Natural killer cell treated with Interleukin-12 subunit alpha and Interleukin-12 subunit beta and Interleukin-15 and Interleukin-18, amount 100 ng/mL, for 72 hours (primary cell): ENCODE measurements around the gene STK11IP. TPM values are rescaled to one million over a fixed set of nuclear protein-coding genes. Genes with fewer than 3 reads are reported as not detected.

ENCODE experiments used
- ATAC-seq, 2 donors: fragments of 150-1000 bp; cut with Tn5 transposase in 1 of 2; sonication (Bioruptor Pico), chemical (Tn5 transposase) in 1 of 2; 2 replicates each; pipeline ENCODE4 v1.10.0; 2021
- DNase-seq: peaks from one replicate; pipeline ENCODE4 v3.0.0; 2022; ENCODE audit warnings: low spot score
- H3K27ac Mint-ChIP-seq, 2 donors: 1 replicate in 1 of 2; 2 replicates in 1 of 2; pipeline ENCODE4 v1.8.0; 2022; ENCODE audit warnings: mixed read lengths in 2 of 2, mild to moderate bottlenecking in 1 of 2, moderate library complexity in 1 of 2
- H3K27me3 Mint-ChIP-seq, 2 donors: 1 replicate in 1 of 2; 2 replicates in 1 of 2; pipeline ENCODE4 v1.8.0; 2022; ENCODE audit warnings: mixed read lengths in 2 of 2
- H3K36me3 Mint-ChIP-seq: one replicate; pipeline ENCODE4 v1.8.0; 2022; ENCODE audit warnings: mixed read lengths
- H3K4me1 Mint-ChIP-seq, 2 donors: 1 replicate in 1 of 2; 2 replicates in 1 of 2; pipeline ENCODE4 v1.8.0; 2022; ENCODE audit warnings: low read depth in 2 of 2, mixed read lengths in 2 of 2, mild to moderate bottlenecking in 1 of 2
- H3K4me3 Mint-ChIP-seq: one replicate; pipeline ENCODE4 v1.8.0; 2022; ENCODE audit warnings: mixed read lengths
- H3K9me3 Mint-ChIP-seq: 2 replicates; pipeline ENCODE4 v1.8.0; 2022; ENCODE audit warnings: mixed read lengths
- total RNA-seq, 2 donors: library from RNA; stranded (reverse); gene quantifications; one replicate each; pipeline ENCODE4 v1.2.3, GENCODE V29; 2022

Gene STK11IP
- total RNA-seq, 2 donors from 2014 or later = 27.7 to 50.7 TPM

DNA sequence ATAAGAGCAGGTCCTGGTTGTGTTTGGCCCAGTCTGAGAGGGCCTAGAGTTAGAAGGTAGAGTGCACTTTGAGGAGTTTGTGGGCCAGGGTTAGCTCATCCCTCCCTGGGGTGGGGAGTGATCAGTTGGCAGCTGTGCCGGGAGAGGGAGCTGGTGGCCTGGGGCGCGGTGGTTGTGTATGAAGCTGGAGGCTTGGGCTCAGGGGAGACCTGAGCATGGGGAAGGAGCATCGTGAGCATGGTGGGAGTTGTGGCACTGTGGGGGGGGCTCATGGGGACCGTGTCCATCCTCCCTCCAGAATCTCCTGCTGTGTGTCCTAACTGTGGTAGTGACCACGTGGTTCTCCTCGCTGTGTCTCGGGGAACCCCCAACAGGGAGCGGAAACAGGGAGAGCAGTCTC lies 13.6 kb downstream of the STK11IP start:
- H3K27ac Mint-ChIP-seq = no peak overlapping the region

DNA sequence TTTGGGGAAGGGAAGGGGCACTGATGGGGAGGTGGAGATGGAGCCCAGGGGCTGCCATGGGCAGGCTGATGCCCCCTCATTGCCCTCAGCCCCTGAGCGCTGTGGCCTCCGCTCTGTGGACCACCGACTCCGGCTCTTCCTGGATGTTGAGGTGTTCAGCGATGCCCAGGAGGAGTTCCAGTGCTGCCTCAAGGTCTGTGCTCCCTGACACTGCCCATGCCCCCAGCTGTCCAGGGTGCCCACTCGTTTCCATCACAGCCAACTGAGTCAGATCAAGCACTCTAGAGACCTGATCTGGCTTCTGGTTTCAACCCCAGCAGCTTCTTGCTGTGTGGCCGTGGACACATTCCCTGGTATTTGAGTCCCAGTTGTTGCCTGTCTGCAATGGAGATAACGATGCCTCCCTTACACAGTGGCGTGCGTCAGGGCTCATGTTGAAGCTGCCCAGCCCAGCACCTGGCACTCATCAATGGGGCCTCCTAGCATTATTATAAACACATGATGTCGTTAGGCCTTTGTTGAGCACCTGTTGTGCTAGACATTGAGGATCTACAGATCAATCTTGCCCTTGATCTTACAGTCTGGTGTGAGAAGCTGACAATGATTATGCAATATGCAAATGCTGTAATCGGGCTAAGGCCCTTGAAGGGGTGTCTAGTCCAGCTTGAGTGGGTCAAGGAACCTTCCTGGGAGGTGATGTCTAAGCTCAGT lies 14.4 kb downstream of the STK11IP start:
- H3K4me1 Mint-ChIP-seq = peaks cover 8 to 16% of the 10 kb centered on the region in 2 donors
- ATAC-seq (no peak), DNase-seq (no peak)
- no peaks in the 10 kb centered on the region for H3K9me3 Mint-ChIP-seq
- peaks cover 6% of the 10 kb centered on the region for H3K36me3 Mint-ChIP-seq
- no peak overlapping the region for H3K4me3 Mint-ChIP-seq
- peak overlapping the region in 1 of 2 donors; percentile 57 for H3K27ac Mint-ChIP-seq
- no peaks in the 10 kb centered on the region for H3K27me3 Mint-ChIP-seq

More for the DNA sequence above, 13.6 kb downstream of the STK11IP start:
- ATAC-seq (no peak), DNase-seq (no peak)
- Mint-ChIP-seq H3K4me3 (no peak overlapping the region), H3K4me1 (peaks cover 8 to 16% of the 10 kb centered on the region in 2 donors), H3K36me3 (peaks cover 6% of the 10 kb centered on the region), H3K9me3 (no peaks in the 10 kb centered on the region), H3K27me3 (no peaks in the 10 kb centered on the region)

DNA sequence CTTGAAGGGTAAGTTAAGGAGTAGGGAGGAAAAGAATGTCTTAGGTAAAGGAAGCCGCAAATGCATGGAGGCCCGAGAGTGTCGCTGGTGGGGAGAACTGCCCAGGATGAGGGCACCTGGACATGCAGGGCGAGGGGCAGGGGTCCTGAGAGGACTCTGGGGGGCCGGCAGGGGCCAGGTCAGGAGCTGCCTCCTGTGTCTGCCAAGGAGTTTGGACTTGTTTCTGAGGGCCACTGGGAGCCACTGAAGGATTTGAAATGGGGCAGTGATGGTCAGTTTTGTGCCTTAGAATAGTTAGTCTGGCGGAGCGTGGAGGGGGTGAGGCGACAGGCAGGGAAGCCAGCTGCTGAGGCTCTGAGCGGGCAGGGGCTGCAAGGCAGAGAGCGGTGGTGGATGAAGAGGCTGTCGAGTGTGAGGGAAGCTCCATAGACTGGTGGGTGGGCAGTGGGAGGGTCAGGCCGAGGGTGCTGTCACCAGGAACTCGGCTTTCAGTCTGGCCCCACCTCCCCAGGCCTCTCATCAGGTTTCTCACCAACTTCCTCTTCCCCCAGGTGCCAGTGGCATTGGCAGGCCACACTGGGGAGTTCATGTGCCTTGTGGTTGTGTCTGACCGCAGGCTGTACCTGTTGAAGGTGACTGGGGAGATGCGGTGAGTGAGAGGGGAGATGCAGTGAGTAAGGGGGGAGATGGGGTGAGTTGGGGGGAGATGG lies 15.1 kb downstream of the STK11IP start:
- peak overlapping the region in 1 of 2 donors; percentile 57 for H3K27ac Mint-ChIP-seq
- H3K4me3 Mint-ChIP-seq = no peak overlapping the region
- DNase-seq (no peak), ATAC-seq (no peak)
- no peaks in the 10 kb centered on the region for H3K27me3 Mint-ChIP-seq
- H3K9me3 Mint-ChIP-seq = no peaks in the 10 kb centered on the region
- peaks cover 6% of the 10 kb centered on the region for H3K36me3 Mint-ChIP-seq
- peaks cover 8 to 16% of the 10 kb centered on the region in 2 donors for H3K4me1 Mint-ChIP-seq

DNA sequence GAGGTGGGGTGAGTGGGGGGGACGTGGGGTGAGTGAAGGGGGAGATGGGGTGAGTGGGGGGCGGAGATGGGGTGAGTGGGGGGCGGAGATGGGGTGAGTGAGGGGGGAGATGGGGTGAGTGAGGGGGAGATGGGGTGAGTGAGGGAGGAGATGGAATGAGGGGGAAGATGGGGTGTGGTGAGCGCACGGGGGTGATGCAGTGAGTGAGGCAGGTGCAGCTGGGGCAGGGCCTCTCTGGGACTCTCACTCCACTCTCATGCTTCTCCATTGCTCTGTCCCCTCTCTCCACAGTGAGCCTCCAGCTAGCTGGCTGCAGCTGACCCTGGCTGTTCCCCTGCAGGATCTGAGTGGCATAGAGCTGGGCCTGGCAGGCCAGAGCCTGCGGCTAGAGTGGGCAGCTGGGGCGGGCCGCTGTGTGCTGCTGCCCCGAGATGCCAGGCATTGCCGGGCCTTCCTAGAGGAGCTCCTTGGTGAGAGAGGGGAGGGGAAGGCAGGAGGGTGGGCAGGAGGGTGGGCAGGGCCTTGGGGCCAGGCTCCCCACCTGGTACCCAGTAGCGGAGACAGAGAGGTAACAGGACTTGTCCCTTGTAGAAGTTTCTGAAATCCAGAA lies 15.9 kb downstream of the STK11IP start:
- Mint-ChIP-seq H3K27ac (no peak overlapping the region), H3K4me1 (peaks cover 8 to 16% of the 10 kb centered on the region in 2 donors)

DNA sequence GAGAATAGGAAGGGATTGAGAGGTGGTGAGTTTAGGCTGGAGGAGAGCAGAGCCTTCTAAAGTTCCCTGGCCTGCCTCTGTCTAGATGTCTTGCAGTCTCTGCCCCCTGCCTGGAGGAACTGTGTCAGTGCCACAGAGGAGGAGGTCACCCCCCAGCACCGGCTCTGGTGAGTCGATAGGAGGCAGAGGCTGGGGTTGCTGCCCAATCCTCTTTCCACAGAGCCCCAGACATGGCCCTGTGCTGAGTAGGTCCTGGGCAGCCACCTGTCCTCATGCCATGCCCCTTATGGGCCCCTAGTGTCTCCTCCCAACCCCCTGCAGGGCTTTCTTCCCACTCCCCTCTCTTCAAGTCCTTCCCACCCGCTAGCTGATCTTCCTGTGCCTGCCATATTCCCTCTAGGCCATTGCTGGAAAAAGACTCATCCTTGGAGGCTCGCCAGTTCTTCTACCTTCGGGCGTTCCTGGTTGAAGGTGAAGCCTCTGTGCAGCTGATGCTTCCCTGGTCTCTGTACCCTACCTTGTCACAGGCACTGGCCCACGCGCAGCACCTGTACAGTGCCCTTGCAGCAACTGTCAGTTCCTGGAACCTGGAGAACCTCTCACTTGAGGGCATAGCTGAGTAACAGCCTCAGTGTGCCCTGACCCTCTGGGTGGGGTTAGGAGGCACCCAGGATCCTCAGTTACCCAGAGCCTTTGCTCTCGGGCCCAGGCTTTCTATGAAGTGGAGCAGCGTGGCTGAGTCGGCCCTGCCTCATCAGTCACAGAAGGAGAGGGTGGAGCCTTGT lies 16.6 kb downstream of the STK11IP start:
- H3K27me3 Mint-ChIP-seq = no peaks in the 10 kb centered on the region
- DNase-seq = no peak
- peaks cover 6% of the 10 kb centered on the region for H3K36me3 Mint-ChIP-seq
- H3K4me3 Mint-ChIP-seq = no peak overlapping the region
- no peak for ATAC-seq
- peaks cover 8 to 16% of the 10 kb centered on the region in 2 donors for H3K4me1 Mint-ChIP-seq
- H3K9me3 Mint-ChIP-seq = no peaks in the 10 kb centered on the region
- no peak overlapping the region for H3K27ac Mint-ChIP-seq

More for the DNA sequence above, 15.9 kb downstream of the STK11IP start:
- DNase-seq = no peak
- Mint-ChIP-seq H3K4me3 (no peak overlapping the region), H3K27me3 (no peaks in the 10 kb centered on the region), H3K9me3 (no peaks in the 10 kb centered on the region), H3K36me3 (peaks cover 6% of the 10 kb centered on the region)
- no peak for ATAC-seq

DNA sequence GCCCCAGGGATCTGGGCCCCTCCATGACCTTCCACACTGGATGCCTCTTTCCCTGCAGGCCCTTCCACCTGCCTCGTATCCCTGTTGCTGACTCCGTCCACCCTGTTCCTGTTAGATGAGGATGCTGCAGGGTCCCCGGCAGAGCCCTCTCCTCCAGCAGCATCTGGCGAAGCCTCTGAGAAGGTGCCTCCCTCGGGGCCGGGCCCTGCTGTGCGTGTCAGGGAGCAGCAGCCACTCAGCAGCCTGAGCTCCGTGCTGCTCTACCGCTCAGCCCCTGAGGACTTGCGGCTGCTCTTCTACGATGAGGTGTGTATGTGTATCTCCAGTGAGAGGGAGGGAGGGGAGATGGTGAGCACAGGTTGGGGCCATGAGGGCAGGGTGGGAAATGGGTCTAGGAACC lies 17.4 kb downstream of the STK11IP start:
- Mint-ChIP-seq H3K36me3 (peaks cover 6% of the 10 kb centered on the region), H3K4me3 (no peak overlapping the region), H3K27me3 (no peaks in the 10 kb centered on the region), H3K27ac (no peak overlapping the region), H3K4me1 (peaks cover 8 to 16% of the 10 kb centered on the region in 2 donors), H3K9me3 (no peaks in the 10 kb centered on the region)
- no peak for ATAC-seq
- no peak for DNase-seq

DNA sequence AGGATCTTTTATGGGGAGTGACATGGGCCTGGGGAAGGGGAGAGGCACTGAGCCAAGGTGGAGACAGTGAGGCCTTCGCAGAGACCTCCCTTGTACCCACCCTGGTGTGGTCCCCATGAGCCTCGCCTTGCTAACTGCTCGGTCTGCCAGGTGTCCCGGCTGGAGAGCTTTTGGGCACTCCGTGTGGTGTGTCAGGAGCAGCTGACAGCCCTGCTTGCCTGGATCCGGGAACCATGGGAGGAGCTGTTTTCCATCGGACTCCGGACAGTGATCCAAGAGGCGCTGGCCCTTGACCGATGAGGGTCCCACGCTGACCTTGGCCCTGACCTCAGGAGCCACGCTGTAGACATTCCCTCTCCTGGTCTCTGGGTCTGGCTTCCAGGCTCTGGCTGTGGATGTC lies 18.2 kb downstream of the STK11IP start:
- peaks cover 8 to 14% of the 10 kb centered on the region in 2 donors for H3K4me1 Mint-ChIP-seq
- ATAC-seq (no peak), DNase-seq (no peak)
- no peaks in the 10 kb centered on the region for H3K27me3 Mint-ChIP-seq
- H3K36me3 Mint-ChIP-seq = peaks cover 4% of the 10 kb centered on the region
- H3K27ac Mint-ChIP-seq = no peak overlapping the region
- H3K9me3 Mint-ChIP-seq = no peaks in the 10 kb centered on the region
- H3K4me3 Mint-ChIP-seq = no peak overlapping the region

DNA sequence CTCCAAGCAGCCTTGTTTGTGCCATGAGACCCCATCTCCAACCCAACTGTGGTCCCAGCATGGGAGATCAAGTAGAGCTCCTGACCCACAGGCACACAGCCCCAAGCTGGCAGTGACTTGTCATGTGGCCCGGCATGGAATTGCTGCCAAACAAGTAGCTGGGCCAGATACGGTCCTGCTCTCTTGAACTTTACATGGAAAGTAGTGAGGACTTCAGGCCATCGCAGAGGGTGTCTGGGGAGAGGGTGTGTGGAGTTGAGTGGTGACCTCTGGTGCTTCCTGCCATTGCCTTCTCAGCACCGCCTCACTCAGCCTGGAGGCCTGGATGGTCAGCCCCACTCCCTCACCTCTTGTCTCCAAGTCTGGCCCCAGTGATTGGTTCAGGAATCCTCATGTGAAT lies 18.9 kb downstream of the STK11IP start:
- Mint-ChIP-seq H3K27me3 (peaks cover 3 to 4% of the 10 kb centered on the region in 2 donors), H3K4me3 (no peak overlapping the region), H3K36me3 (no peaks in the 10 kb centered on the region), H3K9me3 (no peaks in the 10 kb centered on the region), H3K4me1 (peaks cover 8 to 10% of the 10 kb centered on the region in 2 donors), H3K27ac (no peak overlapping the region)
- ATAC-seq (no peak), DNase-seq (no peak)

DNA sequence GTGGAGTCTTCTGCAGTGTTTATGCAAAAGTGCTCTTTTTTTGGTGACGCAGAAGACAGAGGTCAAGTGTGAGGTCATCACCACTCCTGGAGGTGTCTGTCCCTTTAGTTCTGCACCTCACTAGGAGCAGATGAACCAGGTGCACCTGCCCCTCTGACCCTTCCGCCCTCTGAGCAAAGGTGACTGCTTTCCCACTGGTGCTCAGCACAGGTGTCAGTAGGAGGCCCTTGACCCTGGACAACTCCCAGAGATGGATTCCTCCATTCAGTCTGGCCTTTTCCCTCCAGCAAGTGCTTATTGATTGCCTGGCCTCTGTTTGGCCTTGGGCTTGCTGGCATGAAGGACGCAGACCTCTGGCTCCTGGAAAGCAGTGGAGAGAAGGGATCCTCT lies 21.1 kb downstream of the STK11IP start:
- H3K27ac Mint-ChIP-seq = no peak overlapping the region
- H3K4me1 Mint-ChIP-seq = no peaks in the 10 kb centered on the region
- H3K36me3 Mint-ChIP-seq = no peaks in the 10 kb centered on the region
- no peak for DNase-seq
- H3K9me3 Mint-ChIP-seq = no peaks in the 10 kb centered on the region
- H3K4me3 Mint-ChIP-seq = no peak overlapping the region
- ATAC-seq = no peak
- H3K27me3 Mint-ChIP-seq = peaks cover 7 to 10% of the 10 kb centered on the region in 2 donors

DNA sequence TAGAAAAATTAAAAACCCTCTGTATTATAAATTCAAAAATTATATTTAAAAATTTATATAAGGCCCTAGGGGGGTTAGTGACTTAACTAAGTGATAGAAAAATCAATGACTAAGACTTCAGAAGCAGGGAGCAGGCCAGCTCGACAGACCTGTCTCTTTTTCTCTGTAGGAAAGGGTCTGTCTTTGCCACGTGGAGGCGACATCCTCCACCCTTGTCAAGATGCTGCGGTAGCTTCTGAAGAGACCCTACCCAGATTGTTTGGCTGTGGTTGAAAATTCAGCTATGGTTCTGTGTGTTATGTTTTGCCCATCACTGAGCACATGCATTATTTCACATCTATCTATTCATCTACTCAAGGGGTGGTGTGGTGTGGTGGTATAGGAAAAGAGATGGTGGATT lies 21.6 kb downstream of the STK11IP start:
- Mint-ChIP-seq H3K9me3 (no peaks in the 10 kb centered on the region), H3K27me3 (peaks cover 10% of the 10 kb centered on the region in 2 donors), H3K4me1 (no peaks in the 10 kb centered on the region), H3K36me3 (no peaks in the 10 kb centered on the region), H3K4me3 (no peak overlapping the region), H3K27ac (no peak overlapping the region)
- no peak for DNase-seq
- no peak for ATAC-seq

DNA sequence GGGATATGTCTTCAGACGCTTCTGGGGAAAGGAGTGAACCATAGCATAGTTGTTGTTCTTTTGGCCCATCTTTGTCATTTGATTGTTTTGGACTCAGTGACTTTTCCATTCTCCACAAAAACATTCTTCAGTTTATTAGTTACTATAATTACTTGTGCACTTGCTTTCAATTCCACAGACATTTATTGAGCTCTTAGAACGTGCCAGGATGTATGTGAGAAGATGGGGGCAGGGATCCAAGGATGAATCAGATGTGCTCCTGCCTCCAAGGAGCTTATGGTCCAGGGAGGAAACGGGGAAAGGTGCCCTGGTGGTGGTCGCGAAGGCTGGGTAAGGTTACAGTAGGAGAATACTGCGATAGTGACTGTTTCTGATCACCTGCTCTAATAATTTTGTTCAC lies 22.9 kb downstream of the STK11IP start:
- H3K27me3 Mint-ChIP-seq = peaks cover 10 to 21% of the 10 kb centered on the region in 2 donors
- no peak overlapping the region for H3K27ac Mint-ChIP-seq
- no peaks in the 10 kb centered on the region for H3K9me3 Mint-ChIP-seq
- DNase-seq (no peak), ATAC-seq (no peak)
- no peaks in the 10 kb centered on the region for H3K36me3 Mint-ChIP-seq
- no peaks in the 10 kb centered on the region for H3K4me1 Mint-ChIP-seq
- no peak overlapping the region for H3K4me3 Mint-ChIP-seq

DNA sequence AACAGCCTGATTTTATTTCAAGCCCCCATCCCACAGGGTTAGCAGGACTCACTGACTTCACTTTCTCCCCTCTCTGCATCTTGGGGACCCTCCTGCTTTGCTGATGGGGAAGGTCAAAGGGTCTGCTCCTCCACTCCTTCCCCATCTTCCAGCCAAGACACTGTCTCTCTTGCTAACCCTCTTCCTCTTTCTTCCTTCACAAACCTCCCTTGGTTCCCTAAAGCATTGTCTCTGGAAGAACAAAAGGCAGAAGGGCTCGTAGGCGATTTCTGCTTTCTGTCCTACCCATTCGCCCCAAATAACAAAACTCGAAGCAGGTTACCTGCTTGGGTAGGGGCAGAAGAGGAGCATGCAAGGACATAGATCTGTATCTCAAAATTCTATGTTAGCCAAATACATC lies 24.3 kb downstream of the STK11IP start:
- no peaks in the 10 kb centered on the region for H3K36me3 Mint-ChIP-seq
- no peak overlapping the region for H3K27ac Mint-ChIP-seq
- H3K4me3 Mint-ChIP-seq = no peak overlapping the region
- ATAC-seq = no peak
- H3K9me3 Mint-ChIP-seq = no peaks in the 10 kb centered on the region
- H3K27me3 Mint-ChIP-seq = peaks cover 16 to 30% of the 10 kb centered on the region in 2 donors
- DNase-seq = no peak
- H3K4me1 Mint-ChIP-seq = peaks cover 2 to 3% of the 10 kb centered on the region in 2 donors

DNA sequence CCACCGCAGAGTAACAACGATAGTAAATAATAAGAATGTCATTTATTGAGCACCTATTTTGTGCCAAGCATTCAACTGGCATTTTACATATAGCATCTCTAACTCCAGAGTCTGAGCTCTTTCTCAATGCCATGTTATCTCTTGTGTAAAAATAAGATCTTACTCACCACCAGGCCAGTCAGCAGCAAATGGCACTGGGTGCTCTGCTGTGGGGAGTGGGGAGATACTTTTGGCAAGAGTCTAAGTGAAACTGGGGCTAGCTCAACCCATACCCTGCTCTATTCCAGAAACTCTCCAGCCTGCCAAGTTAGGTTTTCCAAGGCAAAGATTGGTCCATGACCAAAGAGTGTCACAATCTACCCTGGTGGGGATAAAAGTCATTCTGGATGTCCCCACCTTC lies 24.8 kb downstream of the STK11IP start:
- H3K36me3 Mint-ChIP-seq = no peaks in the 10 kb centered on the region
- H3K4me3 Mint-ChIP-seq = no peak overlapping the region
- no peak for ATAC-seq
- peaks cover 18 to 32% of the 10 kb centered on the region in 2 donors for H3K27me3 Mint-ChIP-seq
- H3K4me1 Mint-ChIP-seq = peaks cover 3 to 4% of the 10 kb centered on the region in 2 donors
- no peak overlapping the region for H3K27ac Mint-ChIP-seq
- no peaks in the 10 kb centered on the region for H3K9me3 Mint-ChIP-seq
- DNase-seq = no peak
